ENCODE measurements around the gene GDF9.

GDF9 gene

GRCh38 chr5:132838516-132839282, 27.6 kb downstream of the GDF9 start:
- DNase-seq (ENCODE audit: low read depth), result no peak

DNA sequence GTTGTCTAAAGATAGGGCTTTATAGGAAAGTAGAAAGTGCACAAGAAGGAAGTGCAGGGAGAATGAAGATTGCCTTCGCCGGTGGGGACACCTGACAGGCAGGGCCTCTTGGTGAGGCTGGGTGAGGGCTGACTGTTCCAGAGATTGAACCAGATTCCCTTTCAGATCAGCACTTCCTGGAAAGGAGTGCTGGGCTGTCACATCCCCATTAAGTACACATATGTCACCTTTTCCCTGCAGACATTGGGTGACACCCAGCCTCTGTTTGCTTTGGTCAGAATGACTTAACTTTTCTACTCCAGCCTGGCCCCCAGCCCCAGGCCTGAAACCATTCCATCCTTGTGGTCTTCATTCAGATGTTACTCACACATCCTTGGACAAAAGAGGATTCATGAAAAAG, 28.4 kb downstream of the GDF9 start:
- no peak for DNase-seq (ENCODE audit: low read depth)

DNA sequence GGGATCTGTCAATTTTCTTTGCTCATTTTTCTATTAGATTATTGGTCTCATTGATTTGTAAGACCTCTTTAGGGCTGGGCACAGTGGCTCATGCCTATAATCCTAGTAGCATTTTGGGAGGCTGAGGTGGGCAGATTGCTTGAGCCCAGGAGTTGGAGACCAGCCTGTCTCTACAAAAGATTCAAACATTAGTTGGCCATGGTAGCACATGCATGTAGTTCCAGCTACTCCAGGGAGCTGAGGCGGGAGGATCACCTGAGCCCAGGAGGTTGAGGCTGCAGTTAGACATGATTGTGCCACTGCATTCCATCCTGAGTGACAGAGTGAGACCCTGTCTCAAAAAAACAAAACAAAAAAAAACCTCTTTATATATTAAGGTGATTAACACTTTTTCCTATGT, 29.4 kb downstream of the GDF9 start:
- DNase-seq (ENCODE audit: low read depth), result no peak

DNA sequence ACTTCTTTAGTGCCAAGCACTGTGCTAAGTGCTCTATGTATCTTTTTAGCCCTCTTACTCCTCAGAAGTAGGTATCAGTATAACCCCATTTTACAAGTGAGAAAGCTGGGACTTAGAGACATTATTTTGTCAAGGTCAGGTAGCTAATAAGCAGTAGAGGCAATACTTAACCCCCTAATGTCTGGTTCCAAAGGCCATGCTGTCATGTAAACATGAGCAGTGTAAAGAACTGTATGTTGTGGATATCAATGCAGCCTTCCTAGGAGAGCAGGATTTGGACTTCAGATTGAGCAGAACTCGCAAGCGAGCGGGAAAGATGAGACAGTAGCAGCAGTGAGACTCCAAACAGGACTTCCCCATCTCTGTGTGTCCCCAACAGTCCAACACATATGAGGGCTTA, 32.2 kb downstream of the GDF9 start:
- no peak for DNase-seq (ENCODE audit: low read depth)

GRCh38 chr5:132832612-132833011, 33.7 kb downstream of the GDF9 start:
- DNase-seq (ENCODE audit: low read depth), result no peak

GRCh38 chr5:132831095-132831860, 35.0 kb downstream of the GDF9 start:
- no peak for DNase-seq (ENCODE audit: low read depth)

DNA sequence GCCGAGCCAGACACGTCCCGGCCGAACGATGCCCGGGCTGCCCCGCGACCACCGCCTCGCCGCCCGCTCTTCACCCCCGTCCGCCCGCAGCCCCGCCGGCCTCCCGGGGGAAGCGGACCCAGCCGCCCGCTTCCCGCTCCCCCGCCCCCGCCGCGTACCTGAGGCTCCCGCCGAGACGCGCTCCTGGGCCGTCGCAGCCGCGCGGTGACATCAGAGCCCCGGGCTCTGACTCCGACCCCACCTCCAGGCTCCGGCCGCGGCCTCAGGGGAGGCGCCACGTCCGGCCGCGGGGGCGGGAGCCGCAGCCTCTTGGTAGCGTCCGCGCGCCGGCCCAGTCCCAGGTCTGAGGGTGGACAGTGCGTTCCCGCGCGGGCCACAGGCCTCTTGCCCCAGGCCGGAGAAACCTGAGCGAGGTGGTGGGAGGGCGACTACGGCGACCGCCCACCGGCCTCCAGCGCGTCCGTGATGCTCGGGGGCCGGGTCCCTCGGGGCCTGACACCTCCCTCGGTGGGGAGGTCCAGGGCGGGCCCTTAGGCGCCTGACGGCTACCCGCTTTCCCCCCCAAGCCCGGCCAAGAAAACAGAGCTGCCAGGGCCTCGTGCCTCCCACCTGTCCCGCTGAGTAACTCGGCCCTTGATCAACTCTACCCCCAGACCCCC, 35.7 kb downstream of the GDF9 start, which contains the start of gene SHROOM1:
TSS of gene SHROOM1 (minus strand) at position 212 of the 659 bp plus-strand sequence. CDS start 4,507 bp downstream, outside the sequence.
- DNase-seq (ENCODE audit: low read depth), result no peak

- DNase-seq (ENCODE audit: low read depth), result peak; percentile 71
These were observed 36.4 kb downstream of the GDF9 start for GRCh38 chr5:132829742-132830435.

- DNase-seq (ENCODE audit: low read depth), result no peak
These were observed 37.3 kb downstream of the GDF9 start for GRCh38 chr5:132828846-132829494.

DNA sequence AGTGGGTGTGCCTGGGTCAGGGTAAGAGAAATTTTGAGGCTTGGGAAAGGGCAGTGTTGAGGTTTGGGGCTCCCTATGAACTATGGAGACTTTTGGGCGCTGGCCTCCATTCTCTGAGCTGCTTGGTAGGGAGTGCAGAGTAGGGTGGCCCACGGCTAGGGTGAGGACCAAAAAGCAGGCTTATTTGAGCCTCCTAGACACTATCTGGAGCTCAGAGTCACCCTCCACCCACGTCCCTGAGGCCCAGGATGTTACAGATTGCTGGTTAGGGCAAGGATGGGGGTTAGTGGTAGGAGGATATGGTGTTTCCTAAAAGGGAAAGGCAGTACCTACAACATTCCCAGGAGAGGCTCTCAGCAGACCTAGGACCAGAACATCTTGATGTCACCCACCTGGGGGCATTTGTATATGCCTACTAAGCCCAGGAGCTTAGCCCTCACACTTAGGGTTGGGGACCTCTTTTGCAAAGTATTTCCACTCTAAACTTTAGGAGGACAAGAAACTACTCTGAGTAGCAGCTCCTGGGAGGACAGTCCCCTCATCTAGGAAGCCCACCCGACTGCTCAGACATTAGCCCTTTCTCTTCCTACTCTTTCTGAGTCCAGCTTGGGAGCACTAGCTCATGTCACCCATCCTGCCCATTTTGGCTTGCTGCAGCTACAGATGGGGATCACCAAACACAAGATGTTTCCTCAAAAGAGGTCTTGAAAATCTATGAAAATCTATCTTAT, 38.2 kb downstream of the GDF9 start:
- DNase-seq (ENCODE audit: low read depth), result no peak

DNA sequence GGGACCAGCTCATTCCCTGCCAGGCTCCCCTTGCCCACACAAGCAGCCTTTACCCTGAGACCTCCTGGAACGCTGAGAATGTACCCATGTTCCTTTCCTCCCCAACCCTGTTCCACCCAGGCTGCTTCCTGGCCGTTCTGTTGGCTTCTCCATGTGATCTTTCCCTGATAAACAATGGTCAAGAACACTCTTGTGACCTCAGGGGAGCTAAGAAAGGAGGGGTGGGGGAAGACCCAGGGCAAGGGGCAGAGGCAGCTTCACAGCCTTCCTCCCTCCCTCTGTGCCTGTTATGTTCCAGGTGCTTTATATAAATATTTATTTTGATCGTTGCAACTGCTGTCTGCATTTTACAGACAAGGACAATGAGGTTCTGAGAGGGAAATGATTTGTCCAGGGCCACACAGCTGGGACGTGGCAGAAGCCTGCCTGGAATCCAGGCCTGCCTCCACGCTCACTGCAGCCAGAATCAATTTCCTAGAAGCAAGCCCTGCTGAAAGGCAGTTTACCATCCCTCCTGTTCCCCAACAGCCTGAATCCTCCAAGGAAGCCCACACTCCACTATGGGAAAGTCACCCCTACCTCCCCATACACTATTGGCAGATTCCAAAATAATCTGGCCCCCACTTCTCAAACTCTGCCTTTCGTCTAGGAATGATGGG, 39.7 kb downstream of the GDF9 start:
- DNase-seq (ENCODE audit: low read depth), result no peak

DNA sequence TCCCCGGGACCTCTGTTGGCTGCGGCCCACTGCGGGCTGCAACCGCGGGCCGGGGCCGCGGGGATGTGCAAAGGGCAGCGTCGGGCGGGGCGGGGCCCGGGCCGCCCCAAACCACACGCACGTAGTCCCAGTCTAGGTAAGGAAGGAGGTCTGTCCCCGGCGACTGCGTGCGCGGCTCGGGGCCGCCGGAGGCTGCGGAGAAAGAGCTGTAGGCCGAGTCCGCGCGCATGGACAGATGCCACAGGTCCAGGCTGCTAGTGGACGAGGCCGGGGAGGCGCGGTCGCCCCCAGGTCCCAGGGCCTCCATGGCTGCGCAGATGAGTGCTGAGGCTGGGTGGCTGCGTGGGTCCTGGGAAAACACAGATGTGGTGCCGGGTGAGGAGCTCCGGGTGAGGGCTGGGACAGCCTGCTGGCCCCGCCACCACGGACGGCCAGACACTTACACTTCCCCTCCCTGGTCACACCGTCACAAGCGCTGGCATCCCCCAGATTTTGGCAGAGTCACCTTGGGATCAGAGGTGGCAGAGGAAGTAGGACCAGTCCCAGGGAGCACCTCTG, 40.4 kb downstream of the GDF9 start:
- no peak for DNase-seq (ENCODE audit: low read depth)

DNA sequence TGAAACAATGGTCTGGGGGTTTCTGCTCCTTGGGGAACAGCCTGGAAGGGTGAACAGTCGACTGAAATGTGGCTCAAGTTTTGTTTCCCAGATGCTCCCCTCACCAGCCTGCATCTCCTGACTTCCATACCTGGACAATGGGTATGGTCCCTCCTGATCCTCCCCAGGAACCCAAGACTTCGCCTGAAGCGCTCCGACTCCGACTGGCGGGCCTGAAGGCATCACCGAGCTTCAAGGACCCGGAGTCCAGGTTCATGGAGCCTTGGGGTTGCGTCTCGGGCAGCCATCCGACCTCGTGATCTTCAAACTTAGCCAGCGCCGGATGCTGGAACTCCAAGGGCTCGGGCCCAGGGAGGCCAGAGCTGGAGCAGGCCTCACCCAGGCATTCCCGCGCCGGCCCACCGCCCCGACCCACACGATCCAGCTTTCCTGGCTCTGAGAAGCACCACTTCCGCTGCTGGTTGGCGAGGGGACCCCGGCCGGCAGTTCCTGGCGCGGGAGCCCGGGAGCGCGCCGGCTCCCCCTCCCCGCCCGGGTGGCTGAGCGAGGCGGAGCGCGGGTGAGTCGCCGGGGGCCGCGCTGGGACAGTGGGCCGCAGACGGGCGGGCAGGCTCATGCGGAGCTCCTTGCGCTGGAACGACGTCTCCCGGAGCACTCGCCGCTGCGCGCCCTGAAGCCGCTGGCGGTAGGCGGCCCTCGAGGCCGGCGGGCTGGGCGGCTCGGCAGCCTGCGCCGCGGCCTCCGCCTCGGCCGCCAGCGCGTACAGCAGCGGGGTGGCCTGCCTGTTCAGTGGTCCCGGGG, 41.0 kb downstream of the GDF9 start:
- no peak for DNase-seq (ENCODE audit: low read depth)

GRCh38 chr5:132824426-132824825, 41.8 kb downstream of the GDF9 start:
- no peak for DNase-seq (ENCODE audit: low read depth)

GRCh38 chr5:132823481-132824050, 42.7 kb downstream of the GDF9 start:
- DNase-seq (ENCODE audit: low read depth), result no peak

- DNase-seq (ENCODE audit: low read depth), result no peak
These were observed 43.4 kb downstream of the GDF9 start for GRCh38 chr5:132822650-132823480.

DNA sequence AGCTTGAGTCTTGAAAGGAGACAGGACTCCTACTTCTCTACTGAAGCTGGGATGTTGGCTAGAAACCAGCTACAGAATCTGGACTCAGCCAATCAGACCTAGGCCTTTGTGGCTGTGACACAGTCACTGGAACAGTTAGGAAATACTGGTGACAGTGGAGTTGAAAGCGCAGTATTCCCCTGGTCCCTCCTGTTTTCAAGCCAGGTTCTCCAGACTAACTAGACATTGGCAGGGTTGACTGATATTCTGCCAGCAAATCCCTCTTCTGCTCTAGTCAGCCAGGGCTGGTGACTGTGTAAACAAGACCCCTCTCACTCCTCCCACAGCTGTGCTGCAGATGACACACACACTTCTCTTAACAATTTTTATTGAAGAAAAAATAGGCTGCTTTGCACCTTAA, 44.5 kb downstream of the GDF9 start:
- no peak for DNase-seq (ENCODE audit: low read depth)

- no peak for DNase-seq (ENCODE audit: low read depth)
These were observed 44.9 kb downstream of the GDF9 start for GRCh38 chr5:132821350-132821749.
